Left renal cortex interstitium (tissue), 4 donors: ENCODE measurements around the gene CTDSP2. TPM values are rescaled to one million over a fixed set of nuclear protein-coding genes. Genes with fewer than 3 reads are reported as not detected.
"Not testable (repeated sequence)": the region's sequence is repeated elsewhere in the genome, so short reads cannot be mapped to it uniquely, and the experiment has no call there.

Experiments used
- DNase-seq, 4 donors: peaks; one replicate each; pipeline ENCODE4 v3.0.0-alpha.2; 2013; ENCODE audit warnings: low read depth in 4 of 4, low spot score in 2 of 4, missing footprints in 1 of 4
- polyA plus RNA-seq, 4 donors: library from polyadenylated mRNA; unstranded; fragments of 120-200 nt; gene quantifications; one replicate each; pipeline ENCODE4 v1.2.1, GENCODE V29; 2013; ENCODE audit not compliant: insufficient read length in 4 of 4

CTDSP2 gene
- polyA plus RNA-seq, 4 donors, result 237 to 283 (median 255) TPM

- no peak for DNase-seq
These were observed 62.7 kb downstream of the CTDSP2 start for GRCh38 chr12:57783861-57784260.

DNA sequence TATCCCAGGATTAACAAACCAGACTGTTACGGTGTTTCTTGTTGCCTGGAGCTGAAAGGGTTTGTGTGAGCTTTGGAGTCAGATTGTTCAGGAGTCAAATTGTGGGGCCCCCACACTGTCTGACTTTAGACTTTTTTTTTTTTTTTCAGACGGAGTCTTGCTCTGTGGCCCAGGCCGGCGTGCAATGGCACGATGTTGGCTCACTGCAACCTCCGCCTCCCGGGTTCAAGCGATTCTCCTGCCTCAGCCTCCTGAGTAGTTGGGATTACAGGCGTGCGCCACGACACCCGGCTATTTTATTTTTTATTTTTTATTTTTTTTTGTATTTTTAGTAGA, 63.1 kb downstream of the CTDSP2 start:
- DNase-seq, result no peak

DNA sequence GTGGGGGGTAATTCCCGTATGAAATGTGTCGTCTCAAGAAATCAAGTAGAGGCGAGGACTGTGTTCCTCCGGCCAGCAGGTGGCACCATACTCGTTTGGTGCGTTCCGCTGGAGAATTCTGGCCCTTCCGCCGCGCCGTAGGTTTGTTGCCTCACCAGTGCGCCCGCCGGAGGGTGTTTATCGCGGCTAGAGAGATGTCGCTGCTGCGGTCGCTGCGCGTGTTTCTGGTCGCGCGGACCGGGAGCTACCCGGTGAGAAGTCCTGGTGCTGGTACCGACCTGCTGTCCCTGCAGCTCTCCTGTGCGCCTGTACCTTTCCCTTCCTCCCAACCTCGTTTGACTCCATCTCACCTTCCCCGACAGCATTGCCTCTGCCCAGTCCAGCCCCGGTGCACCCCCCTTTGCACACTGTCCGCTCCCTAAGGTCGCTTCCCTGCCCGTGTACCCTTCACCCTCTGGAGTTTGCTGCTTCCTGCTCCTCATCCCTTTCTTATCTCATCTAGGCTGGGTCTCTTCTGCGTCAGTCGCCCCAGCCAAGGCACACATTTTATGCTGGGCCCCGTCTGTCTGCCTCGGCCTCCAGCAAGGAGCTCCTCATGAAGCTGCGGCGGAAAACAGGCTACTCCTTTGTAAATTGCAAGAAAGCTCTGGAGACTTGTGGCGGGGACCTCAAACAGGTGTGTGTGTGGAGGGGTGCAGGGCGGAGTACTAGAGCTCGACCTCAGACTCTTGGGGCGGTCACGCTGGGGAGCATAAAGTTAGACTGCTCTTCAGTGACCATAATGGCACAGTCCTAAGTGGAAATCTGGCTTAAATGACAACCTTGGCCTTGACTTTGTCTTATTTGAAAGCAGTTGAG, 63.7 kb downstream of the CTDSP2 start, which contains the start of gene TSFM:
TSFM (plus strand) TSS at position 180 of the 858 bp plus-strand sequence; CDS start at position 195, 15 bp downstream.
- peak; percentile 67 to 95 (median 87) for DNase-seq

DNA sequence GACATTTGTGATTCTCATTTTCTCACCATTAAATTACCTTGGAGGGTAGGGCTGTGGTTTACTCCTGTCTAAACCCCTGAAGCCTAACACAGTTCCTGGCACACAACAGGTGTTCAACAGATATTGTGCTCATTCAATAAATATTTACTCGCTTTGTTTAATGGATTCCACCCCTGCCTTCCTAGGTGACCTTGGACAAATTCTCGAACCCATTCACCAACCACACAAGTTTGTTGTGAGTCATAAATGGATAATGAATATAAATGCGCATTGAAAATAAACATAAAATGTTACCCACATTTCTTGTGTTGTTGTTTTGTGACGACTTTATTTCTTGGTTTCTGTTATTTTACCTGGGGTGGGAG, 64.3 kb downstream of the CTDSP2 start:
- no peak for DNase-seq

DNA sequence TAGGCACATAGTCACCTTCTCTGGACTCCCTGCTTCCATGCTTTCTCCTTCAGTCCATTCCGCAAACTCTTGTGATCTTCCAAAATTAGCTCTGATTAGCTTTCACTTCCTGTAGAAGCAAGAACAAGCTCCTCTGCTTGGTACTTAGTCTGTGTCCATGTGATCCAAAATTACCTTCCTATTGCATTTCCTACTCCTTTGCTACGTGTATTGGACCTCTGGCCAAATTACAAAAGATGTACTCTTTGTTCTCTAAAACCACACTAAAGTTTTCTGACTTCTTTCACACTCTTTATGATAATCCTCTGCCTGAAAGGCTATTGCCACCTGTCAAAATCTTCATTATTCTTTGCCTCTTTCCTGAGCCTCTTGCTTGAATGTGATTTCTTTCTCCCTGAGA, 64.7 kb downstream of the CTDSP2 start:
- no peak for DNase-seq

DNA sequence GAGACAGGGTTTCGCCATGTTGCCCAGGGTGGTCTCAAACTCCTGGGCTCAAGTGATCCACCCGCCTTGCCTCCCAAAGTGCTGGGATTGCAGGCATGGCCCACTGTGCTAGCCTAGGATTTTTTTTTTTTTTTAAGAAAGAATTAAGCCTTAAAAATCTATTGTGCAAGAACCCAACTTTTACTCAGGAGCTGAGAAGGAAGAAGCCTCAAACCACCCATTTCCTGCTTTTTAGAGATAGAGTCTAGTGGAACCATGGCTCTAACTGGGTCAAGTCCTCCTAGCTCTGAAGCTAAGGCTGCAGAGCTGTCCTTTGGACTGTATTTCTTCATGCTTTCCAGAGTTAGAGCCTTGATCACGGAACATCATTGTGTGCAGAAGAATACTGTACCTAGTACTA, 65.3 kb downstream of the CTDSP2 start:
- no peak for DNase-seq

- DNase-seq, result no peak
These were observed 66.1 kb downstream of the CTDSP2 start for GRCh38 chr12:57780284-57780897.

- DNase-seq, result no peak
These were observed 66.8 kb downstream of the CTDSP2 start for GRCh38 chr12:57779736-57780135.

- DNase-seq, result no peak
These were observed 68.6 kb downstream of the CTDSP2 start for GRCh38 chr12:57777911-57778310.

GRCh38 chr12:57777367-57777766, 69.2 kb downstream of the CTDSP2 start:
- no peak for DNase-seq

DNA sequence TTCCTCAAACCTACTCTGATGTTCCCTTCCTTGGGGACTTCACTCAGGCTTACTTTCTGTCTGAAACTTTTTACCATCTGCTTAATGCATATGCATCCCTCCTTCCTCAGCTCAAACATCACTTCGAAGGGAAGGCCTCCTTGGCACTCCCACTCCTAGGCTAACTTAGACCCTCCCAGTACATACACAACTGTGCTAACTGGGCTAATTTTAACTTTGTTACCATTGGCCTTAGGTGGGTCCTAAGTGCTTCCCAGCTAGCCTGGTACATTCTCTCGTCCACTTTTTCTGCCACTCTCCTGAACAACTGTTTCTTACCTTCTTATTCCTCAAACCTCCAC, 70.3 kb downstream of the CTDSP2 start:
- no peak for DNase-seq

- DNase-seq, result no peak
These were observed 70.8 kb downstream of the CTDSP2 start for GRCh38 chr12:57775563-57776246.

DNA sequence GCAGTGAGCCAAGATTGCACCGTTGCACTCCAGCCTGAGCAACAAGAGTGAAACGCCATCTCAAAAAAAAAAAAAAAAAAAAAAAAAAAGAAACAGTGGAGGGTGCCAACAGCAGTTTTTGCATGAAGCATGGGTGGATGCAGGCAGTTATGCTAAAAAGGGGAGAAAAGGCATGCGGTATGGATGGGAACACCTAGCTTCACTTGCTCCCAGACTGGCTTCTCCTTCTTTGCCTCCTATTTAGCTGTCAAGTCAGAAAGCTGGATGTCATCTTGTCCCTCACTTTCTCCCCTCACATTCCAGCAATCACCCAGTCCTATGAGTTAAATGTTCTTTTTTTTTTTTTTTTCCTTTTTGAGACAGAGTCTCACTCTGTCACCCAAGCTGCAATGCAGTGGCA, 71.5 kb downstream of the CTDSP2 start:
- no peak for DNase-seq

GRCh38 chr12:57774634-57775033, 71.9 kb downstream of the CTDSP2 start:
- DNase-seq, result not testable (repeated sequence)

- no peak for DNase-seq
These were observed 73.9 kb downstream of the CTDSP2 start, which contains the start of gene EEF1AKMT3 for GRCh38 chr12:57772429-57773322. TSS of gene EEF1AKMT3 (plus strand) at chr12:57772614. CDS start at chr12:57772725, 111 bp downstream.

DNA sequence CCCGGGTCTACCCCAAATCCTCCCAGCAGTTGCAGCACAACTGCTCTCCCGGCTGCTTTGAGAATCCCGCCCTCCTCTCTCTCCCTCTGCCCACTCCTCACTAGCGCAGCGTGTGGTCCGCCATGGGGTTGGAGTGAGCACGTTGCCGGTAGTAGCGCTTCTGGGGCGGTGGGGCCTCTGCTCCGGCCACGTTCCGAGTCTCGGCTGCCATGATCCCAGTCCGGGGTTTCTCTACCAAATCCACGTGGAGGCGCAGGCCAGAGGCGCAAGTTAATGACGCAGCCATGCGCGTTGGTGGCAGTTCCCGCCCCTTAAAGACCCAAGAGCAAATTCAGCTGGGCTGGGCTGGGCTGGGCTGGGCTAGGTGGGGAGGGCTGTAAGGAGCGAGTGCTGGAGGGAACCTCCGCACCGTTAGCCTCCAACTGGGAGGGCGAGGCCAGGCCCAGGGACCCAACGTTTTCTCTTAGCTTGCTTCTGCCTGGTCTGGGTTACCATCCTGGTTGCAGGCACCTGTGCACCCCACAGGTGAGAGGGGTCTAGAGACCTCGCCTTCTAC, 74.6 kb downstream of the CTDSP2 start, which contains the start of gene METTL1:
METTL1 (minus strand) TSS at position 233 of the 556 bp plus-strand sequence; CDS start at position 211, 22 bp downstream.
- peak; percentile 86 to 96 (median 94) for DNase-seq

DNA sequence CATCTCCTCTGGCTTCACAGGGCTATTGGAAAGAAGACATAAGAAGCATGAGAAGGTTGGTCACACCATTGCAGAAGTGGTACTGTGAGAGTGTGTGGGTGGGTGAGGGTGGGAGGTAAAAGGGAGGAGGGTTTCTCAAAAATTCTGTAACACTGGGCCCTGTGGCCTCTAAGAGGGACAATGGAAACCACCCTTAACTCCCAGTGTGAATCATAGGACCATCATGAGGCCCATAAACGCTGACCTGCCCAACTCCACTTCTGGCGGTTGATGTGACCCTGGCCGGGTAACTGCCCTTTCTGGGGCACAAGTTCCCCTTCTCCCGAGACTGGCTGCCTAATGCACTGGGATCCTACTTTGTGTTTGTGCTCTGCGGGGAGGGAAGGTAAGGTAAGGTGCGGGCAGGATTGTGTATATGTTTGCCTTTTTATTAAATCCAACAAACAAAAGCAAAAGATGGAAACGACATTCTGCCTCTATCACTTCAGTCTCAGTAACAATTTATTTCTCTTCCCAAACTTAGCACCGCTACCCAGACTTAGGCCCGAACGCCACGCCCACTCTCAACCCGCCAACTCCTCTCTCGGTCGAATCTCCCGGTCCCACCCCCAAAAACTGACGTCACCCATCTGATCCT, 75.2 kb downstream of the CTDSP2 start:
- DNase-seq, result peak in 2 of 4 donors; percentile 87 to 88

DNA sequence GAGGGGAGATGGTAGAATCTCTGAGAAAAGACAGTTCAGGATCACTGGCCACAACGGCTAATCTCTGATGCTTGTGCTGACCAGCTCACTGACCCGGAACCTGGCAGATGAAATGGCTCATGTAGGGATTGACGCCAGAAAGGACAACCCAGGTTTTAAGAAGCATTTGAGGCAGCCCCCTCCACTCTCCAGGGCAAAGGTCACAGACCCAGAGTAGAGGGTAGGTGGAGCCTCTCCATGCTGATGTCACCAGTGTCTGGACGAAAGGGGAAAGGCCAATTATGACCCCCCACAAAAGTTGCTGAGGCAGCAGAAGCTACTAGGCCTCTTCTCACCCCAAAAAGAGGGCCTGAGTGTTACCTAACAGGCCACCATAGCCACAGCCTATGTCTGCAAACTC, 75.8 kb downstream of the CTDSP2 start:
- no peak for DNase-seq
